ENCODE results near the gene CLSTN2. TPM values are rescaled to one million over a fixed set of nuclear protein-coding genes. Genes with fewer than 3 reads are reported as not detected.

The CLSTN2 gene
- total RNA-seq, 1 donor from 2014 or later: 80.9 TPM

DNA sequence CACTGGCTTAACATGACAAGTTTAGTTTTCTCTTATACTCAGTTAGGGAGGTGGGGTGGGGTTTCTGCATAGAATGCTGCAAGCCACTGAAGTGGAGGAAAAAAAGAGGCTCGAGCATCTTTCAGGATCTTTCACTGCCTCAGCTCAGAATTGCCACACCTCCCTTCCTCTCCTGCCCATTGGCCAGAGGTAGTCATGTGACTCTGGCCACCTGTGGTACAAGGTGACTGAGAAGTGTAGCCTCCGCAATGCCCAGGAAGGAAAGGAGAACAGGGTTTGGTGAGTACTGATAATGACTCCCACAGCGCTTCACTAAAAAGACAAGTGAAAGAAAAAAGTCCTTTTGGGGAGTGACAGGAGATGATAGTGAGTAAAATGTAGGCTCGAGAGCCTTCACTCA, 618.6 kb downstream of the CLSTN2 start:
- DNase-seq (ENCODE audit: low read depth) (no peak), FAIRE-seq (no peak)
- H3K27ac Mint-ChIP-seq (ENCODE audit: unreplicated experiment): no peak overlapping the region
- Histone ChIP-seq H4K20me1 (ENCODE audit: insufficient read depth, low read length) (no peaks in the 10 kb centered on the region), H3K4me3 (ENCODE audit: insufficient read depth, low read depth, low read length) (no peak overlapping the region), H3K27me3 (ENCODE audit: insufficient read depth, low read length) (no peaks in the 10 kb centered on the region), H2AFZ (ENCODE audit: low read depth, low read length) (no peak overlapping the region), H3K4me2 (ENCODE audit: low read length) (no peak overlapping the region), H3K9me3 (ENCODE audit: insufficient read depth, low read depth, low read length) (no peaks in the 10 kb centered on the region), H3K27ac (ENCODE audit: low read depth, low read length) (no peak overlapping the region), H3K79me2 (ENCODE audit: insufficient read depth, low read length) (no peaks in the 10 kb centered on the region), H3K9ac (ENCODE audit: low read length) (no peak overlapping the region), H3K4me1 (ENCODE audit: insufficient read depth, low read length) (no peaks in the 10 kb centered on the region), H3K36me3 (ENCODE audit: insufficient read depth, low read length) (no peaks in the 10 kb centered on the region)
- TF ChIP-seq EZH2 (IDR thresholded peaks at IDR 0.05; ENCODE audit: insufficient read depth, low read length): no peak
- TF ChIP-seq, protein P1, sequence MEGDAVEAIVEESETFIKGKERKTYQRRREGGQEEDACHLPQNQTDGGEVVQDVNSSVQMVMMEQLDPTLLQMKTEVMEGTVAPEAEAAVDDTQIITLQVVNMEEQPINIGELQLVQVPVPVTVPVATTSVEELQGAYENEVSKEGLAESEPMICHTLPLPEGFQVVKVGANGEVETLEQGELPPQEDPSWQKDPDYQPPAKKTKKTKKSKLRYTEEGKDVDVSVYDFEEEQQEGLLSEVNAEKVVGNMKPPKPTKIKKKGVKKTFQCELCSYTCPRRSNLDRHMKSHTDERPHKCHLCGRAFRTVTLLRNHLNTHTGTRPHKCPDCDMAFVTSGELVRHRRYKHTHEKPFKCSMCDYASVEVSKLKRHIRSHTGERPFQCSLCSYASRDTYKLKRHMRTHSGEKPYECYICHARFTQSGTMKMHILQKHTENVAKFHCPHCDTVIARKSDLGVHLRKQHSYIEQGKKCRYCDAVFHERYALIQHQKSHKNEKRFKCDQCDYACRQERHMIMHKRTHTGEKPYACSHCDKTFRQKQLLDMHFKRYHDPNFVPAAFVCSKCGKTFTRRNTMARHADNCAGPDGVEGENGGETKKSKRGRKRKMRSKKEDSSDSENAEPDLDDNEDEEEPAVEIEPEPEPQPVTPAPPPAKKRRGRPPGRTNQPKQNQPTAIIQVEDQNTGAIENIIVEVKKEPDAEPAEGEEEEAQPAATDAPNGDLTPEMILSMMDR (IDR thresholded peaks at IDR 0.05; ENCODE audit: insufficient read depth, low read depth, low read length): no peak
- peaks cover 4% of the 10 kb centered on the region for H3K4me1 Mint-ChIP-seq (ENCODE audit: low read depth, unreplicated experiment)
- H3K4me3 Mint-ChIP-seq (ENCODE audit: unreplicated experiment): no peak overlapping the region
- peaks cover 2% of the 10 kb centered on the region for H3K9me3 Mint-ChIP-seq (ENCODE audit: unreplicated experiment)
- no peaks in the 10 kb centered on the region for H3K27me3 Mint-ChIP-seq (ENCODE audit: low read depth, unreplicated experiment)
- H3K36me3 Mint-ChIP-seq (ENCODE audit: low read depth, unreplicated experiment): peaks cover 28% of the 10 kb centered on the region

DNA sequence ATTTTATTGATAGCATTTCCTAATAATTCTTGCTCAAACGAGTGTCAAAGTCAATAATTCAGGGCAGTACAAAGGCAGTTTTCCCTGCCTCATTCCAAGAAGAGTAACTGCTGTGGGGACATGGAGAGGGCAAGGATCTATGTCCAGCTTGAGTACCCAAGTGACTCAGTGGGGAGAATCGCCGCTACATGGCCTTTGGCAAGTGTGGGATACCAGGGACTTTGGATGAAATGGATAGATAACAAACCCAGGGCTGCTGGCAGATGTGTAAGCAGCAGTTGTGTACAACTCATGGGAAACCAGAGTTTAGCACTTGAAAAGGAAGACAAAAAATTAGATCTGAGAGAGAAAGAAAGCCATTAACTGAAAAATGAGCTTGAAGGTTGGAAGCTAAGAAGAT, 620.7 kb downstream of the CLSTN2 start:
- Histone ChIP-seq H4K20me1 (ENCODE audit: insufficient read depth, low read length) (no peaks in the 10 kb centered on the region), H3K36me3 (ENCODE audit: insufficient read depth, low read length) (no peaks in the 10 kb centered on the region), H3K9ac (ENCODE audit: low read length) (no peak overlapping the region), H3K4me2 (ENCODE audit: low read length) (no peak overlapping the region), H3K4me3 (ENCODE audit: insufficient read depth, low read depth, low read length) (no peak overlapping the region), H3K27me3 (ENCODE audit: insufficient read depth, low read length) (no peaks in the 10 kb centered on the region), H3K27ac (ENCODE audit: low read depth, low read length) (no peak overlapping the region), H3K4me1 (ENCODE audit: insufficient read depth, low read length) (no peaks in the 10 kb centered on the region), H3K9me3 (ENCODE audit: insufficient read depth, low read depth, low read length) (no peaks in the 10 kb centered on the region), H2AFZ (ENCODE audit: low read depth, low read length) (no peak overlapping the region), H3K79me2 (ENCODE audit: insufficient read depth, low read length) (no peaks in the 10 kb centered on the region)
- DNase-seq (ENCODE audit: low read depth) (no peak), FAIRE-seq (no peak)
- Mint-ChIP-seq H3K36me3 (ENCODE audit: low read depth, unreplicated experiment) (peaks cover 34% of the 10 kb centered on the region), H3K4me3 (ENCODE audit: unreplicated experiment) (no peak overlapping the region), H3K27ac (ENCODE audit: unreplicated experiment) (peak overlapping the region; percentile 8), H3K9me3 (ENCODE audit: unreplicated experiment) (peaks cover 2% of the 10 kb centered on the region), H3K4me1 (ENCODE audit: low read depth, unreplicated experiment) (peaks cover 10% of the 10 kb centered on the region), H3K27me3 (ENCODE audit: low read depth, unreplicated experiment) (no peaks in the 10 kb centered on the region)
- TF ChIP-seq EZH2 (IDR thresholded peaks at IDR 0.05; ENCODE audit: insufficient read depth, low read length): no peak
- TF ChIP-seq, protein P1 (IDR thresholded peaks at IDR 0.05; ENCODE audit: insufficient read depth, low read depth, low read length): no peak

DNA sequence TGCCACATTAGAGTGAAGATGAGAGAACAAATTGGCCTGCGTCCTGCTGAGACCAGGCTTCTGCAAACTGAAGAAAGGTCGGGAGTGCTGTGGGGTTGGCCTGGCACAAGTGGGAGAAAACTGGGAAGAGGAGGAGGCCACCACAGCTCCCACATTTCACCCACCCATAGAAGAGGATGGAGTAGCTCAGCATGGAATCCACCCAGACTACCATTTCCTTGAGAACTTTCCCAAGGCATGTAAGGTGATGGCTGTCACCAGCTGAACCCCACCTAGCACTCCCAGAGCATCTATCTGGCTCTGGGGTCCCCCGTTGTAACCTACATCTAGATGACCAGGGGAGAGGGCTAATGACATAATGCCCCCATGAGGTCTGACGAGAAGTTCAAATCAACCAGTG, 622.5 kb downstream of the CLSTN2 start:
- Histone ChIP-seq H3K9ac (ENCODE audit: low read length) (no peak overlapping the region), H2AFZ (ENCODE audit: low read depth, low read length) (no peak overlapping the region), H3K79me2 (ENCODE audit: insufficient read depth, low read length) (no peaks in the 10 kb centered on the region), H3K27ac (ENCODE audit: low read depth, low read length) (no peak overlapping the region), H3K4me1 (ENCODE audit: insufficient read depth, low read length) (no peaks in the 10 kb centered on the region), H3K27me3 (ENCODE audit: insufficient read depth, low read length) (no peaks in the 10 kb centered on the region), H3K9me3 (ENCODE audit: insufficient read depth, low read depth, low read length) (no peaks in the 10 kb centered on the region), H3K4me3 (ENCODE audit: insufficient read depth, low read depth, low read length) (no peak overlapping the region), H3K4me2 (ENCODE audit: low read length) (no peak overlapping the region), H3K36me3 (ENCODE audit: insufficient read depth, low read length) (no peaks in the 10 kb centered on the region), H4K20me1 (ENCODE audit: insufficient read depth, low read length) (no peaks in the 10 kb centered on the region)
- TF ChIP-seq, protein P1 (IDR thresholded peaks at IDR 0.05; ENCODE audit: insufficient read depth, low read depth, low read length): no peak
- no peak for TF ChIP-seq EZH2 (IDR thresholded peaks at IDR 0.05; ENCODE audit: insufficient read depth, low read length)
- Mint-ChIP-seq H3K4me1 (ENCODE audit: low read depth, unreplicated experiment) (peaks cover 10% of the 10 kb centered on the region), H3K9me3 (ENCODE audit: unreplicated experiment) (peaks cover 2% of the 10 kb centered on the region), H3K36me3 (ENCODE audit: low read depth, unreplicated experiment) (peaks cover 35% of the 10 kb centered on the region), H3K27me3 (ENCODE audit: low read depth, unreplicated experiment) (no peaks in the 10 kb centered on the region), H3K27ac (ENCODE audit: unreplicated experiment) (no peak overlapping the region), H3K4me3 (ENCODE audit: unreplicated experiment) (no peak overlapping the region)
- FAIRE-seq (no peak), DNase-seq (ENCODE audit: low read depth) (no peak)
